HEK293T (cell line): Measurements from ENCODE around the gene LRP1B.

Source experiments
- CTCF ChIA-PET: fragments of 350-600 bp; formaldehyde crosslinking; extraction: SDS; loops from one replicate; lab custom pipeline; 2021; ENCODE audit warnings: antibody characterized with exemption, inconsistent platforms; lab: Yijun Ruan, JAX
- POLR2A ChIA-PET: fragments of 350-600 bp; formaldehyde crosslinking; extraction: SDS; loops from one replicate; lab custom pipeline; 2020; ENCODE audit warnings: antibody characterized with exemption, inconsistent platforms; lab: Yijun Ruan, JAX
- DNase-seq: peaks from one replicate; pipeline ENCODE4 v3.0.0; 2012; ENCODE audit warnings: mixed read lengths; ENCODE audit errors: extremely low spot score
- ARNT ChIP-seq: fragments of 450-650 bp; IDR thresholded peaks from 2 replicates; pipeline ENCODE4 v1.6.1; 2017; ENCODE audit warnings: mild to moderate bottlenecking
- BHLHE40 ChIP-seq: fragments of 450-650 bp; IDR thresholded peaks from 2 replicates; pipeline ENCODE4 v1.6.1; 2016; ENCODE audit warnings: mild to moderate bottlenecking, moderate library complexity, borderline replicate concordance
- CTBP1 ChIP-seq: fragments of 450-650 bp; IDR thresholded peaks from 2 replicates; pipeline ENCODE4 v1.6.1; 2016; ENCODE audit warnings: borderline replicate concordance
- ELF4 ChIP-seq: fragments of 450-650 bp; IDR thresholded peaks from 2 replicates; pipeline ENCODE4 v1.6.1; 2017; ENCODE audit warnings: antibody characterized with exemption
- FOXA1 ChIP-seq: fragments of 450-650 bp; IDR thresholded peaks from 2 replicates; pipeline ENCODE4 v1.6.1; 2016; ENCODE audit warnings: mild to moderate bottlenecking
- FOXK2 ChIP-seq: fragments of 450-650 bp; IDR thresholded peaks from 2 replicates; pipeline ENCODE4 v1.6.1; 2016; ENCODE audit warnings: mild to moderate bottlenecking
- FOXM1 ChIP-seq: fragments of 450-650 bp; IDR thresholded peaks from 2 replicates; pipeline ENCODE4 v1.6.1; 2017; ENCODE audit warnings: mild to moderate bottlenecking, borderline replicate concordance
- HDGF ChIP-seq: fragments of 450-650 bp; IDR thresholded peaks from 2 replicates; pipeline ENCODE4 v1.6.1; 2017; ENCODE audit warnings: antibody characterized with exemption, borderline replicate concordance
- L3MBTL2 ChIP-seq: fragments of 450-650 bp; conservative IDR thresholded peaks from 2 replicates; pipeline ENCODE4 v1.6.1; 2016; ENCODE audit warnings: mild to moderate bottlenecking
- LEF1 ChIP-seq: fragments of 450-650 bp; IDR thresholded peaks from 2 replicates; pipeline ENCODE4 v1.6.1; 2017; ENCODE audit warnings: mild to moderate bottlenecking, borderline replicate concordance
- NFRKB ChIP-seq: fragments of 450-650 bp; IDR thresholded peaks from 2 replicates; pipeline ENCODE4 v1.6.1; 2016; ENCODE audit warnings: mild to moderate bottlenecking, moderate library complexity
- SP1 ChIP-seq: fragments of 450-650 bp; IDR thresholded peaks from 2 replicates; pipeline ENCODE4 v1.6.1; 2017
- SUZ12 ChIP-seq: fragments of 450-650 bp; IDR thresholded peaks from 2 replicates; pipeline ENCODE4 v1.6.1; 2016; ENCODE audit warnings: mild to moderate bottlenecking
- TARDBP ChIP-seq: fragments of 450-650 bp; IDR thresholded peaks from 2 replicates; pipeline ENCODE4 v1.6.1; 2016
- ZNF384 ChIP-seq: fragments of 450-650 bp; IDR thresholded peaks from 2 replicates; pipeline ENCODE4 v1.6.1; 2016
- TF ChIP-seq, protein P1 (sequence below): fragments of 450-650 bp; IDR thresholded peaks from 2 replicates; pipeline ENCODE4 v1.6.1; 2016

Gene LRP1B

DNA sequence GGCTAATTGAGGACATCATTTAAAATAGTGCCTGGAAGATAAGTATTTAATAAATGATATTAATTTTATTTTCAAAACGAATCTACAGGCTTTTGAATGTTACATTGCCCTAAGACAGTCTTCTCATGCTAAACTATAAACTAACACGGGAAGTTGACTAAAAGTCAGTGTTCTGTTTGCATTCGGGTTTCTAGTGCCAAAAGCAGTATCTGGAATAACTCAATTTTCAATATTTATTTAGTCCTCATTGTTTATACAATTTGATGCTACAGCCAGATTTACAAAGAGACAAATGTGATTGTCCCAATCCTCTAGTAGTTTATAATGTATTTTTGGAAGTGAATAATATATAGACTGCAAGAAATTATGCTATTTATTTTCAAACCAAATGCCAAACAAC, 429.2 kb downstream of the LRP1B start:
- TF ChIP-seq CTBP1 (no peak), LEF1 (no peak), FOXK2 (no peak), FOXA1 (no peak), FOXM1 (no peak), ZNF384 (no peak), SUZ12 (no peak), HDGF (no peak), ARNT (no peak), NFRKB (no peak), TARDBP (no peak), SP1 (no peak), ELF4 (no peak), BHLHE40 (no peak), L3MBTL2 (no peak)
- TF ChIP-seq, protein P1, sequence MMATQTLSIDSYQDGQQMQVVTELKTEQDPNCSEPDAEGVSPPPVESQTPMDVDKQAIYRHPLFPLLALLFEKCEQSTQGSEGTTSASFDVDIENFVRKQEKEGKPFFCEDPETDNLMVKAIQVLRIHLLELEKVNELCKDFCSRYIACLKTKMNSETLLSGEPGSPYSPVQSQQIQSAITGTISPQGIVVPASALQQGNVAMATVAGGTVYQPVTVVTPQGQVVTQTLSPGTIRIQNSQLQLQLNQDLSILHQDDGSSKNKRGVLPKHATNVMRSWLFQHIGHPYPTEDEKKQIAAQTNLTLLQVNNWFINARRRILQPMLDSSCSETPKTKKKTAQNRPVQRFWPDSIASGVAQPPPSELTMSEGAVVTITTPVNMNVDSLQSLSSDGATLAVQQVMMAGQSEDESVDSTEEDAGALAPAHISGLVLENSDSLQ, result no peak
- CTCF ChIA-PET, result no interaction called here
- no peak for DNase-seq
- POLR2A ChIA-PET, result no interaction called here

DNA sequence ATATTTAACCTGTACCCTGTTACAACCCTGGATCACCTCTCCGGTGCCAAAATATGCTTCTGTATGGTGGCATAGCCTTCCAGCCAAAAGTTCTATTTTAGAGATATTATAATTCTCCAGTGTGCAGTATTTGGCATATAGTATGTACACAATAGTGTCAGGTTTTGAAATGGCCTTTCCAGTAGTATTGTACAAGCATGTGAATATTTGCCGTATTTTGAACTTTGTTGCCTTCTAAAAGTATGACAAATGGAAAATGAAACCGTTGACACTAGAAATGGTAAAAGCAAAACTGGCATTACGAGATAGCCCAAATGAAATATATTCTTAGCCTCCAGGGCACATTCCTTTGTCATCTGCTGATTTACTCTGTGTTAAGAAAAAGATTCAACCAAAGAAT, 431.2 kb downstream of the LRP1B start:
- ChIA-PET POLR2A (no interaction called here), CTCF (no interaction called here)
- TF ChIP-seq ZNF384 (no peak), TARDBP (no peak), ARNT (no peak), HDGF (no peak), CTBP1 (no peak), ELF4 (no peak), L3MBTL2 (no peak), FOXM1 (no peak), FOXK2 (no peak), NFRKB (no peak), LEF1 (no peak), BHLHE40 (no peak), SP1 (no peak), SUZ12 (no peak), FOXA1 (no peak)
- TF ChIP-seq, protein P1, result no peak
- no peak for DNase-seq

DNA sequence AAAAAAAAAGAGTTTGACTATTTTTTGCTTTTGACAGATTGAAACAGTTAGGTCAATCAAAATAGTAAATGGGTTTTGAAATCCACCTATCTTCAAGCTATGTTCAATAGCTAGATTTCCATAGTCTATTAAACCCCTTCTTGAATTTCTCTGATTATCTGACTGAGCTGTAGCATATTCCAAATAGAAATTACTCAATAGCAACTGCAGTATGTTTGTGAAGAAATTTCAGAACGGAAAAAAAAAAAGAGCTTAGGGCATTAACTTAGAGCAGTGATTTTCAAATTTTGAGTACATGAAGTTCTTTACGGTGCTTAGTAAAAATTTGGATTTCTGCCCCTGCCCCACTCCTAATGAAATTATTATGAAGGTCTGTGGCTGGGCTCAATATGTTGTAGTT, 432.3 kb downstream of the LRP1B start:
- TF ChIP-seq, protein P1, result no peak
- TF ChIP-seq LEF1 (no peak), FOXM1 (no peak), HDGF (no peak), TARDBP (no peak), FOXA1 (no peak), BHLHE40 (no peak), FOXK2 (no peak), ZNF384 (no peak), ELF4 (no peak), SUZ12 (no peak), NFRKB (no peak), CTBP1 (no peak), L3MBTL2 (no peak), ARNT (no peak), SP1 (no peak)
- POLR2A ChIA-PET, result no interaction called here
- no peak for DNase-seq
- CTCF ChIA-PET, result no interaction called here

DNA sequence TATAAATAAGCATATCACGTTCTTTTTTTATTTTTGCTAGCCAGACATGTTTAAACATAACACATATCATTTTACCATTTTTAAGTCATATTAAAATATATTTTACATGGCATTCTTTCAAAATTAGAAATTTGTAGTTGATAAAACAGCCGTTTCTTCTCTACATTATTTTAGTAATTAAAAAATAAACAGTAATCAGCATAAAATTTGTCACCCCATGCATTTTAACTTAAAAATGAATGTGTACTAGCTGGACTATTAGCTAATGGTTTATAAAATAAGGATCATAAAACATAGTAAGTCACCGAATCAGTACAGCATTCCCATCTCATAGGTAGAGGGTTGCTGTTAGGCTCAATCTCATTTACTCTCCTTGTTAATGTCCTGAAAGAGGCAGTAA, 433.8 kb downstream of the LRP1B start:
- CTCF ChIA-PET, result no interaction called here

DNA sequence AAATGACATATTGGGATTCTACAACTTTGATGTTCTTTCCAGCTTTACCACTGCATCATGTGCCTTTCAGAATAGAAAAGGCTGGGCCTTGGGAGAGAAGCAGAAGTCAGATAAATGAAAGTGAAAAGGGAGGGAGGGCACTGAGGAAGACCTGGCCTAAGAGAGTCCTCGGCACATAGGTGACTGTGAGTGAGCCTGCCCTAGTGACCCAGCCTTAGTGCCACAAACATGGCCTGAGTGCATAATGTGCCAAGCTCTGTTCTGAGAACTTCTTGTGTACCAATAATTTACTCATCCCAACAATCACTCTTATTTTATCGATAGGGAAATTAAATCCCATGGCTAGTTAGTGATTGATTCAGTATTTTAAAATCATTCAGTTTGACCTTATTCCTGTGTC, 436.6 kb downstream of the LRP1B start:
- ChIA-PET POLR2A (no interaction called here), CTCF (no interaction called here)
- no peak for TF ChIP-seq L3MBTL2
- no peak for TF ChIP-seq FOXK2
- no peak for TF ChIP-seq FOXM1
- no peak for TF ChIP-seq NFRKB
- TF ChIP-seq CTBP1, result no peak
- TF ChIP-seq ARNT, result no peak
- no peak for TF ChIP-seq BHLHE40
- no peak for TF ChIP-seq FOXA1
- no peak for TF ChIP-seq LEF1
- TF ChIP-seq SUZ12, result no peak
- DNase-seq, result no peak

More for the DNA sequence above, 433.8 kb downstream of the LRP1B start:
- POLR2A ChIA-PET, result no interaction called here
- TF ChIP-seq FOXK2 (no peak), HDGF (no peak), BHLHE40 (no peak), ZNF384 (no peak), CTBP1 (no peak), FOXA1 (no peak), TARDBP (no peak)
- TF ChIP-seq, protein P1, result no peak
- no peak for DNase-seq

DNA sequence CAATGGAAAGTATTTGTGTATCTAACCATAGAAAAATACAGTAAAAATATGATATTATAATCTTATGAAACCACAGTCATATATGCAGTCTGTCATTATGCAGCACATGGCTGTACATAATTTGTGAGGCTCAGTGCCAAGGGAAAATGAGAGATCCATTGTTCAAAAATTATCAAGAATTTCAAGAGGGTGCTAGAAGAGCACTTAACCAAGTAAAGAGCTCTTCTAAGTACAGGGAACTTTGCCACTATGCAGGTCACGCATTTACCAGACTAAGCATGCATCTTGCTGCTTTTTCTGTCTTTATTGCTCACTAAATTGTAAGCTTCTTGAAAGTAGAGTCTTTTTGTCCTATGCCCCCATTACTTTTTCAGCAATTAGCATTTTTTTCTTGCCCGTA, 438.0 kb downstream of the LRP1B start:
- no peak for DNase-seq
- ChIA-PET POLR2A (no interaction called here), CTCF (no interaction called here)
- TF ChIP-seq, protein P1, result no peak
- TF ChIP-seq ARNT (no peak), NFRKB (no peak), BHLHE40 (no peak), LEF1 (no peak), ZNF384 (no peak), CTBP1 (no peak), TARDBP (no peak), SUZ12 (no peak), FOXK2 (no peak), HDGF (no peak), FOXM1 (no peak), L3MBTL2 (no peak), FOXA1 (no peak)
